ENCODE data around the gene TBKBP1. TPM values are rescaled to one million over a fixed set of nuclear protein-coding genes. Genes with fewer than 3 reads are reported as not detected.

The TBKBP1 gene
- total and polyA plus RNA-seq, 2 of the 4 experiments (the other 2 are of a cell fraction), result 3.4 to 8.5 TPM

DNA sequence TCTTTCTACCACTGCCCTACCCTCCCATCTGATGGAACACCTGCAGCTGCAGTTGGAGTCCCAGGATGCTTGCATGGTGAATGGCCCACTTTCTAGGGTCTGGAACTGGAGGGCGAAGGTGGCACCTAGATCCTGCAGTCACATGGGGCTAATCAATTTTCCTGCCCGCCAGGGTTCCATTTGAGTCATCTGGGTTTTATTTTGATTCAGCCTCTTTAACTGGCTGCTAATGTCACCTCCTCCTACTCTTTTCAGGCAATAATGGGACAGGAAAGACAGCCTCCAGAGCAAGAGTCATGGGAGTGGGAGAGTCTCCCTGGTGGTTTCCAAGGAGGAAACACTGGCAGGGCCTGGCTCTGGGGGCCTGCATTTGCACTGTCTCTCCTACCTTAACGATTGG lies 3.8 kb upstream of the TBKBP1 start:
- Histone ChIP-seq H3K79me1 (ENCODE audit: low read depth in 1 of 2, low read length in 2 of 2) (peaks cover 3 to 26% of the 10 kb centered on the region in 2 experiments; a peak in 3 of 4 replicates), H2BK120ac (ENCODE audit: low read depth, low read length) (no peak overlapping the region), H2BK5ac (ENCODE audit: low read depth, low read length, poor library complexity, severe bottlenecking) (no peak overlapping the region), H2AFZ (replicated peaks; ENCODE audit: low read length, poor library complexity) (no peak overlapping the region), H2AK9ac (replicated peaks; ENCODE audit: low read depth, low read length, poor library complexity) (no peak overlapping the region), H2BK20ac (ENCODE audit: low read depth, low read length) (no peak overlapping the region), H3K9me3 (ENCODE audit: control insufficient read depth, insufficient read depth, low read length) (no peaks in the 10 kb centered on the region), H3K18ac (ENCODE audit: low read depth, low read length) (no peak overlapping the region), H4K5ac (ENCODE audit: low read depth, low read length) (no peak overlapping the region), H3K4me1 (ENCODE audit: control insufficient read depth, insufficient read depth, low read length) (peaks cover 24% of the 10 kb centered on the region), H2AK5ac (ENCODE audit: low read depth, low read length) (no peak overlapping the region), H3K36me3 (ENCODE audit: control insufficient read depth, insufficient read depth, low read length) (peaks cover 2% of the 10 kb centered on the region; the same call in 1 of the 2 replicates), H3K27ac (ENCODE audit: insufficient read depth, low read length) (no peak overlapping the region), H3K23ac (ENCODE audit: low read depth, low read length) (no peak overlapping the region), H3K4me3 (ENCODE audit: insufficient read depth, low read depth, low read length) (no peak overlapping the region), H4K8ac (ENCODE audit: low read depth in 2 of 2, low read length in 2 of 2) (no peak overlapping the region), H3K9me1 (ENCODE audit: insufficient read depth, low read length) (peaks cover 14% of the 10 kb centered on the region; the same call in 1 of the 2 replicates), H3K4ac (ENCODE audit: low read depth, low read length) (no peak overlapping the region), H3K14ac (replicated peaks; ENCODE audit: low read depth, low read length) (no peak overlapping the region), H4K91ac (ENCODE audit: insufficient read depth, low read depth, low read length) (no peak overlapping the region), H3K4me2 (ENCODE audit: low read depth, low read length) (no peak overlapping the region), H2BK15ac (ENCODE audit: low read depth, low read length) (no peak overlapping the region), H3K27me3 (ENCODE audit: control insufficient read depth, insufficient read depth, low read length) (no peaks in the 10 kb centered on the region; the same call in 1 of the 2 replicates), H4K20me1 (ENCODE audit: insufficient read depth, low read length) (peaks cover 30% of the 10 kb centered on the region), H3K9ac (ENCODE audit: low read depth, low read length) (no peak overlapping the region), H3K56ac (ENCODE audit: extremely low read depth, insufficient read depth, low read length) (no peak overlapping the region)
- ATAC-seq (ENCODE audit: low read depth) (no peak), DNase-seq (no peak)
- TF ChIP-seq BHLHE40 (IDR thresholded peaks at IDR 0.05; ENCODE audit: low read depth, low read length) (no peak), MAZ (IDR thresholded peaks at IDR 0.05; ENCODE audit: borderline replicate concordance, low read depth, low read length) (no peak), RAD21 (IDR thresholded peaks at IDR 0.05; ENCODE audit: low read length) (no peak), CHD1 (IDR thresholded peaks at IDR 0.05; ENCODE audit: low read depth, low read length) (no peak), NFE2L2 (IDR thresholded peaks at IDR 0.05; ENCODE audit: low read depth, low read length) (no peak), SMC3 (IDR thresholded peaks at IDR 0.05; ENCODE audit: low read depth, low read length) (no peak), RCOR1 (IDR thresholded peaks at IDR 0.05; ENCODE audit: insufficient replicate concordance, low read length) (no peak), RFX5 (IDR thresholded peaks at IDR 0.05; ENCODE audit: low read depth, low read length) (no peak), MAFK (IDR thresholded peaks at IDR 0.05; ENCODE audit: low read depth, low read length) (no peak), CTCF (conservative IDR thresholded peaks at IDR 0.05; ENCODE audit: low read depth, low read length) (no peak), CEBPB (IDR thresholded peaks at IDR 0.05; ENCODE audit: low read depth, low read length) (no peak), POLR2A (IDR thresholded peaks at IDR 0.05; ENCODE audit: low read depth, low read length) (no peak)
- TF ChIP-seq, protein P1, sequence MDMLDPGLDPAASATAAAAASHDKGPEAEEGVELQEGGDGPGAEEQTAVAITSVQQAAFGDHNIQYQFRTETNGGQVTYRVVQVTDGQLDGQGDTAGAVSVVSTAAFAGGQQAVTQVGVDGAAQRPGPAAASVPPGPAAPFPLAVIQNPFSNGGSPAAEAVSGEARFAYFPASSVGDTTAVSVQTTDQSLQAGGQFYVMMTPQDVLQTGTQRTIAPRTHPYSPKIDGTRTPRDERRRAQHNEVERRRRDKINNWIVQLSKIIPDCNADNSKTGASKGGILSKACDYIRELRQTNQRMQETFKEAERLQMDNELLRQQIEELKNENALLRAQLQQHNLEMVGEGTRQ (IDR thresholded peaks at IDR 0.05; ENCODE audit: low read depth, low read length), result no peak
- no TSS peak for BruUV-seq (replicated peaks)
- dilution Hi-C loops (cut with HindIII; ENCODE audit: low sequenced_read_pairs, unreplicated experiment), result no loop called here
- intact Hi-C loops (cut with micrococcal nuclease), result no loop called here
- in situ Hi-C loops (cut with MboI; ENCODE audit: low sequenced_read_pairs), result no loop called here
- CTCF ChIA-PET, result no interaction called here
- POLR2A ChIA-PET (ENCODE audit: unreplicated experiment), result no interaction called here
- WGBS, 2 experiments (ENCODE audit: extremely low coverage in 2 of 2, insufficient read length in 1 of 2), result 83% methylated on average over 1 of the region's 3 CpGs; no CpG with 5 or more reads in 1 of the 2 experiments

Data from IMR-90 (cell line).